ENCODE results near the gene CACNG1. TPM values are rescaled to one million over a fixed set of nuclear protein-coding genes. Genes with fewer than 3 reads are reported as not detected.

The CACNG1 gene
- total and polyA plus RNA-seq, 2 of the 4 experiments (the other 2 are of a cell fraction), result not detected

DNA sequence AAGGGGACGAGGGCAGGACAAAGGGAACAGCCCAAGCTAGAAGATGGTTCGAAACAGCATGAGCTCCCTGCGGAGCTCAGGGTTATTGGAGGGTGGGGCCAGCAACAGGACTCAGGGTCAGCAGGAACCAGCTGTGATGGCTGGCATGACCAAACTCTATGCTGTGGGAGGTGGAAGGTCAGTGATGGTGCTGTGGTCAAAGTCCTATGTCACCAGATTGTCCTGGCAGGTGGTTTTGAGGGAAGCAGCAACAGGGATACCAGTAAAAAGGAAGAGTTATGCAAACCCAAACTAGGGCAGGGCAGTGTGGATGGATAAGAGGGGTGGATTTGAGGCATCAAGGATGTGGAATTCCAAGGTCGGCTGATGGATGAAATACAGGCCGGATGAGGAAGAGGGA, 47.4 kb upstream of the CACNG1 start:
- H3K36me3 ChIP-seq (ENCODE audit: control insufficient read depth, insufficient read depth, low read length), result no peaks in the 10 kb centered on the region
- H3K27me3 ChIP-seq (ENCODE audit: control insufficient read depth, insufficient read depth, low read length), result peaks cover 21% of the 10 kb centered on the region
- no peak overlapping the region for H3K9ac ChIP-seq (ENCODE audit: low read depth, low read length)
- H2AK9ac ChIP-seq (replicated peaks; ENCODE audit: low read depth, low read length, poor library complexity), result no peak overlapping the region
- CTCF ChIA-PET, result no interaction called here
- POLR2A ChIA-PET (ENCODE audit: unreplicated experiment), result no interaction called here
- H2AK5ac ChIP-seq (ENCODE audit: low read depth, low read length), result no peak overlapping the region
- dilution Hi-C loops (cut with HindIII; ENCODE audit: low sequenced_read_pairs, unreplicated experiment) (no loop called here), in situ Hi-C loops (cut with MboI; ENCODE audit: low sequenced_read_pairs) (no loop called here), intact Hi-C loops (cut with micrococcal nuclease) (no loop called here)
- no peak overlapping the region for H2BK15ac ChIP-seq (ENCODE audit: low read depth, low read length)
- TF ChIP-seq CEBPB (IDR thresholded peaks at IDR 0.05; ENCODE audit: low read depth, low read length) (no peak), MAFK (IDR thresholded peaks at IDR 0.05; ENCODE audit: low read depth, low read length) (no peak), BHLHE40 (IDR thresholded peaks at IDR 0.05; ENCODE audit: low read depth, low read length) (no peak), RAD21 (IDR thresholded peaks at IDR 0.05; ENCODE audit: low read length) (no peak), RFX5 (IDR thresholded peaks at IDR 0.05; ENCODE audit: low read depth, low read length) (no peak)
- H3K4me2 ChIP-seq (ENCODE audit: low read depth, low read length), result no peak overlapping the region
- H4K5ac ChIP-seq (ENCODE audit: low read depth, low read length), result no peak overlapping the region
- no peak overlapping the region for H3K23ac ChIP-seq (ENCODE audit: low read depth, low read length)
- H3K4me1 ChIP-seq (ENCODE audit: control insufficient read depth, insufficient read depth, low read length), result no peaks in the 10 kb centered on the region
- H3K27ac ChIP-seq (ENCODE audit: insufficient read depth, low read length), result no peak overlapping the region
- no peak overlapping the region for H2BK5ac ChIP-seq (ENCODE audit: low read depth, low read length, poor library complexity, severe bottlenecking)
- DNase-seq (no peak), ATAC-seq (ENCODE audit: low read depth) (no peak)
- H3K4me3 ChIP-seq (ENCODE audit: insufficient read depth, low read depth, low read length), result no peak overlapping the region
- H3K4ac ChIP-seq (ENCODE audit: low read depth, low read length), result no peak overlapping the region
- H3K14ac ChIP-seq (replicated peaks; ENCODE audit: low read depth, low read length), result no peak overlapping the region
- H3K79me1 ChIP-seq (ENCODE audit: low read depth in 1 of 2, low read length in 2 of 2), result no peaks in the 10 kb centered on the region
- H4K91ac ChIP-seq (ENCODE audit: insufficient read depth, low read depth, low read length), result no peak overlapping the region
- no peak overlapping the region for H2AFZ ChIP-seq (replicated peaks; ENCODE audit: low read length, poor library complexity)
- H2BK120ac ChIP-seq (ENCODE audit: low read depth, low read length), result no peak overlapping the region
- H3K9me3 ChIP-seq (ENCODE audit: control insufficient read depth, insufficient read depth, low read length), result no peaks in the 10 kb centered on the region
- no peak overlapping the region for H3K56ac ChIP-seq (ENCODE audit: extremely low read depth, insufficient read depth, low read length)
- H4K8ac ChIP-seq (ENCODE audit: low read depth in 2 of 2, low read length in 2 of 2), result no peak overlapping the region
- WGBS, 2 experiments (ENCODE audit: extremely low coverage in 2 of 2, insufficient read length in 1 of 2), result 33% methylated on average over 1 of the region's 5 CpGs; no CpG with 5 or more reads in 1 of the 2 experiments
- H4K20me1 ChIP-seq (ENCODE audit: insufficient read depth, low read length), result no peaks in the 10 kb centered on the region
- no peak overlapping the region for H2BK20ac ChIP-seq (ENCODE audit: low read depth, low read length)
- no peak overlapping the region for H3K18ac ChIP-seq (ENCODE audit: low read depth, low read length)
- BruUV-seq (replicated peaks), result no TSS peak
- H3K9me1 ChIP-seq (ENCODE audit: insufficient read depth, low read length), result no peaks in the 10 kb centered on the region

All from IMR-90 (cell line).